ENCODE measurements around the gene FOCAD.

The FOCAD gene

DNA sequence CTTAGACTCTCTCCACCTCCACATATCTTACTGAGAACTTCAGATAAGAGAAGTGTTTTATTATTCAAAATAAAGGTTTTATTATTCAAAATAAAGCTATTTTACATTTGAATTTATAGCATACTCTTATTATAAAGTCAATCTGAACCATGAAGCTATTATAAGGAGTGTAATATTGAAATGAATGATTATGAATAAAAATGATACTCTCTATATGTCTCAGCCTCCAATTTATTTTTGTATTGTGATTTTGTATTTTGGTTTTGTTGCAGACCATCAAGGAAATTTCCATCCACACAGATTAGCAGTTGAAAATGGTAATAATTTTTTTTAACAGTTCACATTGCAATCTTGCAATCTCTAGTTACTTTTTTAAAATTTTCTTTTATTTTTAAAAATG, 10.2 kb downstream of the FOCAD start:
- no peak overlapping the region for H3K4me3 ChIP-seq (ENCODE audit: low read depth, low read length)
- TF ChIP-seq, protein P1, sequence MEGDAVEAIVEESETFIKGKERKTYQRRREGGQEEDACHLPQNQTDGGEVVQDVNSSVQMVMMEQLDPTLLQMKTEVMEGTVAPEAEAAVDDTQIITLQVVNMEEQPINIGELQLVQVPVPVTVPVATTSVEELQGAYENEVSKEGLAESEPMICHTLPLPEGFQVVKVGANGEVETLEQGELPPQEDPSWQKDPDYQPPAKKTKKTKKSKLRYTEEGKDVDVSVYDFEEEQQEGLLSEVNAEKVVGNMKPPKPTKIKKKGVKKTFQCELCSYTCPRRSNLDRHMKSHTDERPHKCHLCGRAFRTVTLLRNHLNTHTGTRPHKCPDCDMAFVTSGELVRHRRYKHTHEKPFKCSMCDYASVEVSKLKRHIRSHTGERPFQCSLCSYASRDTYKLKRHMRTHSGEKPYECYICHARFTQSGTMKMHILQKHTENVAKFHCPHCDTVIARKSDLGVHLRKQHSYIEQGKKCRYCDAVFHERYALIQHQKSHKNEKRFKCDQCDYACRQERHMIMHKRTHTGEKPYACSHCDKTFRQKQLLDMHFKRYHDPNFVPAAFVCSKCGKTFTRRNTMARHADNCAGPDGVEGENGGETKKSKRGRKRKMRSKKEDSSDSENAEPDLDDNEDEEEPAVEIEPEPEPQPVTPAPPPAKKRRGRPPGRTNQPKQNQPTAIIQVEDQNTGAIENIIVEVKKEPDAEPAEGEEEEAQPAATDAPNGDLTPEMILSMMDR (IDR thresholded peaks at IDR 0.05; ENCODE audit: borderline replicate concordance, insufficient read depth, low read depth, low read length), result no peak

DNA sequence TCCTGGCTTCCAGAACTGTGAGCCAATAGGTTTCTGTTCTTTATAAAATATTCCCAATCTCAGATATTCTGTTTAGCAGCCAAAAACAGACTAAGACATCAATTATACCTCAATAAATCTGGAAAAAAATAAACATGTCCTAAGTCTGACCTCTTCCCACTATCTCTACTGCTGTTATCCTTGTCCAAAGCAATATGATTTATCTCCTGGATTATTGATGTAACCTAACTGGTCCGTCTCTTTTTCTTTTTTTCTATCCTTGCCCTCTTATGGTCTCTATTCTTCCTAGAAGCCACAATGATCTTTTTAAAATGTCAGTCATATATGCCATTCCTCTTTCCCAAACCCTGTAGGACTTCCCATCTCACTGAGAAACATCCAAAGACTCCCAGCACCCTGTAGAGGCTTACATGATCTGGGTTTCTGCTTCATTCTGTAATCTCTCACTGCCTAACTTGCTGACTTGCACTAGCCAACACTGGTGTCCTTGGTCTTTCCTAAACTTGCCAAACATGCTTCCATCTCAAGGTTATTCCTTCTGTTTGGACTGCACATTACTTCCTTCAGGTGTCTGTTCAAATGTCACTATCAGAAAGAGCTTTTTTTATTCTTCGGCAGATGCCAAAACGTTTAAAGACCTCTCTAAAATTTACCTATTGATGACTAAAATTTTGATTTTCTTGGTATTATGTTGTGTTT, 13.1 kb downstream of the FOCAD start:
- no peak overlapping the region for H3K4me3 ChIP-seq (ENCODE audit: low read depth, low read length)
- TF ChIP-seq, protein P1 (IDR thresholded peaks at IDR 0.05; ENCODE audit: borderline replicate concordance, insufficient read depth, low read depth, low read length), result no peak

DNA sequence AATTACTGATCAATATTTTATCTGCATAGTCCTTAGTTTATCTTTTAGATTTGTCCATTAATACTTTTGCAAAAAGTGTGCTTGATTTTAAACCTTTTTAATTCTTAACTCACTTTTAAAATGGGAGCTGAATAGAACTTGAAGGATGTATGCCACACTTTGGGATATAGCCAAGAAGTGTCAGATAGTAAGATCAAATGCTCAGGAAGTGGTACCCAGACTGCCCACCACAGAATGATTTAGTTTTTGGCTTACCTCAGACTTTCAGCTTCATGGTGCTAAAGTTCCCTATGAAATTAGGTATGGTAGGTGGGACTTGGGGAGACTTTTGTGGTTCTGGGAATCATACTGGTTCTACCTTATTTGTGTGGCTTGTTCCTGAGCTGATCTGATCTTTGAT, 14.7 kb downstream of the FOCAD start:
- TF ChIP-seq, protein P1 (IDR thresholded peaks at IDR 0.05; ENCODE audit: borderline replicate concordance, insufficient read depth, low read depth, low read length), result no peak
- H3K4me3 ChIP-seq (ENCODE audit: low read depth, low read length), result no peak overlapping the region

DNA sequence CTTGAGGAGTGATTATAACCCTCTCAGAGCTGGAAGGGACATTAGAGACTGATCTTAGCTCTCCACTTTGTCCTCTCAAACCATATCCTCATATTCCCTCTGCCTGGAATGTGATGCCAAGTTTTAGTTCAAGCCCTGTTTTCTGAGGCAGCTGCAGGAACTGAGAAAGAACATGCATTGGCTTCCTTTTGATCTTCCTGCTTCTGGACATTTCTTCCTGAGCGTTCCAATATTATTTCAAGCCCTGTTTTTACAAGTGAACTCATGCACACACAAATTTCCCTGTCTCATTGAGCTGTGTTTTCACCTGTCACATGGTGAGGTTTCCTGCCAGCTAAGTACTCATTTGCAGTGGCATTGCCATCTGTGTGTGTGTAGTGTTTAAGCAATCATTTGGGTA, 17.0 kb downstream of the FOCAD start:
- no peak overlapping the region for H3K4me3 ChIP-seq (ENCODE audit: low read depth, low read length)
- TF ChIP-seq, protein P1 (IDR thresholded peaks at IDR 0.05; ENCODE audit: borderline replicate concordance, insufficient read depth, low read depth, low read length), result no peak

DNA sequence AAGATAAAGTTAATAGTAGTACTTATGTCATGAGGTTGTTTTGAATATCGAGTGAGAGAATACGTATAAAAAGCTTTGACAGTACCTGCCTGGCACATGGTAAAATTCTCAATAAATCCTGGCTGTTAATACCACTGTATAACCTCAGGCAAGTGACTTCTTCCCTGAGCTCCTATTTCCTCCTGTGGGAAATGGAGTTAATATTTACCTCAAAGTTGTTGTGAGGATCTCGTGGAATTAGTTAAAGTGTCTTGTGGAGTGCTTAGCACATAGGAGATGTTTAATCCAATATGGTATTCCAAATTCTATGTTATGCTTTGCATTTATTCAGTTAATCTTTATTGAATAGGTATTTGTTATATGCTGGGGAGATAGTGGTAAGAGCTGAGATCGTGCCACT, 18.5 kb downstream of the FOCAD start:
- H3K4me3 ChIP-seq (ENCODE audit: low read depth, low read length), result no peak overlapping the region
- TF ChIP-seq, protein P1 (IDR thresholded peaks at IDR 0.05; ENCODE audit: borderline replicate concordance, insufficient read depth, low read depth, low read length), result no peak

DNA sequence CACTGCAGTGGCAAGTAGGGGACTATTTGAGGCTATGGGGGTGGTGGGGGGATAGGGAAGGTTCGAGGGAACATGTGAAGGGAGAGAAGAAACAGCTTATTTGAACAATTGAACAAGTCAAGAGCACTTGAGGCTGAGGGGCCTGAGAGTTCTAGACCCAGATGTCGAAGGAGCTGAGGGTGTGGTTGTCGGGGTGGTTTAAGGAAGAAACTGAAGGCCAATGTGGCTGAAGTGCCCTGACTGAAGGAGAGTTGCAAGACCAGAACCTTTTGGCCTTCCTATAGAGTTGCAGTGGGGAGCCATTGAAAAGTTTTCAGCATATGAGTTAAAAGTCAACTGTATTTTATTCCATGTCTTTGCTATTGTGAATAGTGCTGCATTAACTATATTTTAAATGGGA, 19.1 kb downstream of the FOCAD start:
- no peak overlapping the region for H3K4me3 ChIP-seq (ENCODE audit: low read depth, low read length)
- TF ChIP-seq, protein P1 (IDR thresholded peaks at IDR 0.05; ENCODE audit: borderline replicate concordance, insufficient read depth, low read depth, low read length), result no peak

DNA sequence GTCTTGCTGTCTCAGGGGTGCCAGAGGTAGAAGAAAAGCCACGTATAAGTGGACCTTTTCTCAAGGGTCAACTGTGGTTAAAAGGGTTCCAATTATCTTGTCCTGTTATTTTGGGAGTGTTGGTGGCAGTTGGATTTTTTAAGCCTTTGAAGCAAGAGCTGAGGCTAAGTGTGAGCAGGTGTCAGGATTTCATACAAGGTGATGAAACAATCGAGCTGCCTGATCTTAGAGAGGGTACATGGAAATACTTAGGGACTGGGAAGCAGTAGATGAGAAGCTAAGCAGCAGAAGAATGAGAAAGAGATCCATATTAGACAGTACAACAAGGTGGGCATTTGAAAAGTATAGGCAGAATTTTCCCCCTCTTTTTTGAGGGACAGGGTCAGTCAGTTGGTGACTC, 23.6 kb downstream of the FOCAD start:
- TF ChIP-seq, protein P1 (IDR thresholded peaks at IDR 0.05; ENCODE audit: borderline replicate concordance, insufficient read depth, low read depth, low read length), result no peak
- H3K4me3 ChIP-seq (ENCODE audit: low read depth, low read length), result no peak overlapping the region

All from GM12875 (cell line).